ENCODE measurements around the gene RNASE8. TPM values are rescaled to one million over a fixed set of nuclear protein-coding genes. Genes with fewer than 3 reads are reported as not detected.

Gene RNASE8
- total and polyA plus RNA-seq, 2 of the 4 experiments (the other 2 are of a cell fraction) = not detected

DNA sequence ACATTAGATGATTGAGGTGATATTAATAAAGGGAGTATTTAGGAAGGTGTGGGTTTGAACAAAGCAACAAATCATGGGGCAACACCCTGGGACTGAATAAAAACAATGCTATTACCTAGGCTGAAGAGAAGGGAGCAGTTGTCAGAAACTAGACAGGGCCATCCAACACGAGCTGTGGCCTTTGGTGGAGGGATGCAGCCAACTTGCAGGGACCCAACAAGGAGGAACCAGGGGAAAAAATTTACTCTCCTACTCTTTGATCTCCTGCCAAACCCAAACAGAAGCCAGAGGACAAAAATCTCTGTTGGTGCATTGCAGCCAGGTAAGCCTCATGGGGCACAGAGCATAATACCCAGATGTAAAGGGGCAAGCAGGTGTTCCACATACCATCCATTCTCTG is 46.5 kb upstream of the RNASE8 start:
- Histone ChIP-seq H4K8ac (ENCODE audit: low read depth in 2 of 2, low read length in 2 of 2) (no peak overlapping the region), H3K4me1 (ENCODE audit: control insufficient read depth, insufficient read depth, low read length) (no peaks in the 10 kb centered on the region), H2BK15ac (ENCODE audit: low read depth, low read length) (no peak overlapping the region), H3K9me3 (ENCODE audit: control insufficient read depth, insufficient read depth, low read length) (no peaks in the 10 kb centered on the region), H4K20me1 (ENCODE audit: insufficient read depth, low read length) (no peaks in the 10 kb centered on the region), H3K36me3 (ENCODE audit: control insufficient read depth, insufficient read depth, low read length) (no peaks in the 10 kb centered on the region), H3K79me1 (ENCODE audit: low read depth in 1 of 2, low read length in 2 of 2) (no peaks in the 10 kb centered on the region), H3K14ac (replicated peaks; ENCODE audit: low read depth, low read length) (no peak overlapping the region), H3K4ac (ENCODE audit: low read depth, low read length) (no peak overlapping the region), H3K56ac (ENCODE audit: extremely low read depth, insufficient read depth, low read length) (no peak overlapping the region), H2BK20ac (ENCODE audit: low read depth, low read length) (no peak overlapping the region), H2AFZ (replicated peaks; ENCODE audit: low read length, poor library complexity) (no peak overlapping the region), H3K9ac (ENCODE audit: low read depth, low read length) (no peak overlapping the region), H3K23ac (ENCODE audit: low read depth, low read length) (no peak overlapping the region), H2BK120ac (ENCODE audit: low read depth, low read length) (no peak overlapping the region), H2AK5ac (ENCODE audit: low read depth, low read length) (no peak overlapping the region), H3K4me2 (ENCODE audit: low read depth, low read length) (no peak overlapping the region), H3K27me3 (ENCODE audit: control insufficient read depth, insufficient read depth, low read length) (peaks cover 19% of the 10 kb centered on the region), H4K91ac (ENCODE audit: insufficient read depth, low read depth, low read length) (no peak overlapping the region), H3K9me1 (ENCODE audit: insufficient read depth, low read length) (no peaks in the 10 kb centered on the region), H2AK9ac (replicated peaks; ENCODE audit: low read depth, low read length, poor library complexity) (no peak overlapping the region), H4K5ac (ENCODE audit: low read depth, low read length) (no peak overlapping the region), H3K4me3 (ENCODE audit: insufficient read depth, low read depth, low read length) (no peak overlapping the region), H3K18ac (ENCODE audit: low read depth, low read length) (no peak overlapping the region), H2BK5ac (ENCODE audit: low read depth, low read length, poor library complexity, severe bottlenecking) (no peak overlapping the region), H3K27ac (ENCODE audit: insufficient read depth, low read length) (no peak overlapping the region)
- intact Hi-C loops (cut with micrococcal nuclease) = no loop called here
- POLR2A ChIA-PET (ENCODE audit: unreplicated experiment) = no interaction called here
- no TSS peak for BruUV-seq (replicated peaks)
- WGBS, 2 experiments (ENCODE audit: extremely low coverage in 2 of 2, insufficient read length in 1 of 2) = no CpG with 5 or more reads among the region's 1 CpG
- TF ChIP-seq RAD21 (IDR thresholded peaks at IDR 0.05; ENCODE audit: low read length) = no peak
- no peak for DNase-seq
- dilution Hi-C loops (cut with HindIII; ENCODE audit: low sequenced_read_pairs, unreplicated experiment) = no loop called here
- no peak for ATAC-seq (ENCODE audit: low read depth)
- in situ Hi-C loops (cut with MboI; ENCODE audit: low sequenced_read_pairs) = no loop called here
- CTCF ChIA-PET = interaction anchor here (0.6 to 2.3 kb wide), 3 partner anchors 40 to 92 kb away, joined by 3 to 7 read pairs (median 3); no protein-coding TSS in a partner anchor
